GM12878 (cell line): ENCODE measurements around the gene XPO1. TPM values are rescaled to one million over a fixed set of nuclear protein-coding genes. Genes with fewer than 3 reads are reported as not detected.
A peak's percentile ranks its signal among the peaks of the same experiment; 100 is the strongest.

Source experiments
- FOS ChIP-seq: IDR thresholded peaks from 3 replicates; pipeline ENCODE4 v1.6.1; 2011; ENCODE audit warnings: borderline replicate concordance; ENCODE audit not compliant: insufficient read length; ENCODE audit errors: extremely low read depth
- LARP7 ChIP-seq: fragments of 450-650 bp; IDR thresholded peaks from 2 replicates; pipeline ENCODE4 v1.6.1; 2017; ENCODE audit warnings: mild to moderate bottlenecking
- POU2F2 ChIP-seq: IDR thresholded peaks from 3 replicates; pipeline ENCODE4 v1.6.1; 2011; ENCODE audit warnings: low read depth, mild to moderate bottlenecking, low read length, borderline replicate concordance
- RUNX3 ChIP-seq: IDR thresholded peaks from 2 replicates; pipeline ENCODE4 v1.6.1; 2012; ENCODE audit warnings: low read length, inconsistent platforms
- SMARCA5 ChIP-seq: fragments of 450-650 bp; IDR thresholded peaks from 2 replicates; pipeline ENCODE4 v1.6.1; 2017; ENCODE audit warnings: mild to moderate bottlenecking
- TAF1 ChIP-seq: IDR thresholded peaks from 2 replicates; pipeline ENCODE4 v1.6.1; 2011; ENCODE audit warnings: mild to moderate bottlenecking, low read depth, low read length, borderline replicate concordance
- TBL1XR1 ChIP-seq: IDR thresholded peaks from 2 replicates; pipeline ENCODE4 v1.6.1; 2012; ENCODE audit warnings: low read depth, low read length, improper control_type of control experiment
- polyA plus RNA-seq, 11 experiments: library from polyadenylated mRNA; depleted of rRNA in 4 of 11; unstranded in 6 of 11; stranded (reverse) in 5 of 11; fragments of >200 nt; fragmentation: Nextera tagmentation in 4 of 11; fragmentation: Illumina TruSeq in 1 of 11; extraction: Ambion mirVana in 4 of 11; extraction: Trizol in 1 of 11; gene quantifications; 1 replicate in 1 of 11; 2 replicates in 10 of 11; pipeline versions ENCODE4 v1.2.1 to v1.2.3, GENCODE V29; 2011 to 2016; ENCODE audit warnings: inconsistent platforms in 2 of 11, missing spikeins in 2 of 11, low read depth in 1 of 11
- total RNA-seq, 4 experiments: library from RNA; depleted of rRNA in 3 of 4; stranded (reverse); fragments of >200 nt in 3 of 4; fragmentation: Illumina TruSeq in 1 of 4; extraction: Trizol in 1 of 4; gene quantifications; 2 replicates each; pipeline versions ENCODE4 v1.2.1 to v1.2.3, GENCODE V29; 2013 to 2021
- TF ChIP-seq, protein P1 (sequence below): fragments of 450-650 bp; formaldehyde crosslinking; IDR thresholded peaks from 2 replicates; pipeline ENCODE4 v1.4.0; 2020; ENCODE audit warnings: mild to moderate bottlenecking, moderate library complexity
- TF ChIP-seq, protein P2 (sequence below): fragments of 450-650 bp; IDR thresholded peaks from 2 replicates; pipeline ENCODE4 v1.6.1; 2016; ENCODE audit warnings: mild to moderate bottlenecking
- TF ChIP-seq, protein P3 (sequence below): fragments of 450-650 bp; formaldehyde crosslinking; IDR thresholded peaks from 2 replicates; pipeline ENCODE4 v1.5.0; 2022; ENCODE audit warnings: mild to moderate bottlenecking, missing genetic modification characterization
- TF ChIP-seq, protein P4 (sequence below): IDR thresholded peaks from 2 replicates; pipeline ENCODE4 v1.6.1; 2011; ENCODE audit warnings: borderline replicate concordance, low read depth, mild to moderate bottlenecking, moderate library complexity, low read length; ENCODE audit not compliant: insufficient read depth, poor library complexity, severe bottlenecking

The XPO1 gene
- total and polyA plus RNA-seq, 10 of the 15 experiments (the other 5 are each of a cell fraction or from before 2014, with no cell fraction given): 57.3 to 216 (median 153) TPM

DNA sequence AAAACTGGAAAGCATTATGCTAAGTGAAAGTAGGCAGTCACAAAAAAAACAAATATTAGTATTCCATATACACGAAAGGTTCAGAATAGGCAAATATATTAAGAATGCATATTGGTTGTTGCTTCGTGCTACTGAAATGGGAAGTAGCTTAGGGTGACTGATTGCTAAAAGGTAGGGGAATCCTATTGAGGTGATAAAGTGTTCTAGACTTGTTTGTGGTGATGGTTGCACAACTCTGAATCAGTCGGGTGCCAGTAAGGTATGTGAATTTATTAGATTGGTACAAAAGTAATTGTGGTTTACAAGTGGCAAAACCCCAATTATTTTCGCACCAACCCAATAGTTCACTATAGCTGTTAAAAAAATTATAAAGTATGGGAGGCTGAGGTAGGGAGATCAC, 88.0 kb downstream of the XPO1 start (continued):
- TF ChIP-seq, protein P1, sequence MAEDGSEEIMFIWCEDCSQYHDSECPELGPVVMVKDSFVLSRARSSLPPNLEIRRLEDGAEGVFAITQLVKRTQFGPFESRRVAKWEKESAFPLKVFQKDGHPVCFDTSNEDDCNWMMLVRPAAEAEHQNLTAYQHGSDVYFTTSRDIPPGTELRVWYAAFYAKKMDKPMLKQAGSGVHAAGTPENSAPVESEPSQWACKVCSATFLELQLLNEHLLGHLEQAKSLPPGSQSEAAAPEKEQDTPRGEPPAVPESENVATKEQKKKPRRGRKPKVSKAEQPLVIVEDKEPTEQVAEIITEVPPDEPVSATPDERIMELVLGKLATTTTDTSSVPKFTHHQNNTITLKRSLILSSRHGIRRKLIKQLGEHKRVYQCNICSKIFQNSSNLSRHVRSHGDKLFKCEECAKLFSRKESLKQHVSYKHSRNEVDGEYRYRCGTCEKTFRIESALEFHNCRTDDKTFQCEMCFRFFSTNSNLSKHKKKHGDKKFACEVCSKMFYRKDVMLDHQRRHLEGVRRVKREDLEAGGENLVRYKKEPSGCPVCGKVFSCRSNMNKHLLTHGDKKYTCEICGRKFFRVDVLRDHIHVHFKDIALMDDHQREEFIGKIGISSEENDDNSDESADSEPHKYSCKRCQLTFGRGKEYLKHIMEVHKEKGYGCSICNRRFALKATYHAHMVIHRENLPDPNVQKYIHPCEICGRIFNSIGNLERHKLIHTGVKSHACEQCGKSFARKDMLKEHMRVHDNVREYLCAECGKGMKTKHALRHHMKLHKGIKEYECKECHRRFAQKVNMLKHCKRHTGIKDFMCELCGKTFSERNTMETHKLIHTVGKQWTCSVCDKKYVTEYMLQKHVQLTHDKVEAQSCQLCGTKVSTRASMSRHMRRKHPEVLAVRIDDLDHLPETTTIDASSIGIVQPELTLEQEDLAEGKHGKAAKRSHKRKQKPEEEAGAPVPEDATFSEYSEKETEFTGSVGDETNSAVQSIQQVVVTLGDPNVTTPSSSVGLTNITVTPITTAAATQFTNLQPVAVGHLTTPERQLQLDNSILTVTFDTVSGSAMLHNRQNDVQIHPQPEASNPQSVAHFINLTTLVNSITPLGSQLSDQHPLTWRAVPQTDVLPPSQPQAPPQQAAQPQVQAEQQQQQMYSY (CRISPR knock-in tag): no peak
- TF ChIP-seq, protein P2, sequence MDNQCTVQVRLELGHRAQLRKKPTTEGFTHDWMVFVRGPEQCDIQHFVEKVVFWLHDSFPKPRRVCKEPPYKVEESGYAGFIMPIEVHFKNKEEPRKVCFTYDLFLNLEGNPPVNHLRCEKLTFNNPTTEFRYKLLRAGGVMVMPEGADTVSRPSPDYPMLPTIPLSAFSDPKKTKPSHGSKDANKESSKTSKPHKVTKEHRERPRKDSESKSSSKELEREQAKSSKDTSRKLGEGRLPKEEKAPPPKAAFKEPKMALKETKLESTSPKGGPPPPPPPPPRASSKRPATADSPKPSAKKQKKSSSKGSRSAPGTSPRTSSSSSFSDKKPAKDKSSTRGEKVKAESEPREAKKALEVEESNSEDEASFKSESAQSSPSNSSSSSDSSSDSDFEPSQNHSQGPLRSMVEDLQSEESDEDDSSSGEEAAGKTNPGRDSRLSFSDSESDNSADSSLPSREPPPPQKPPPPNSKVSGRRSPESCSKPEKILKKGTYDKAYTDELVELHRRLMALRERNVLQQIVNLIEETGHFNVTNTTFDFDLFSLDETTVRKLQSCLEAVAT: no peak
- TF ChIP-seq TBL1XR1 (no peak), POU2F2 (peak; percentile 31; the same call in 1 of the 3 replicates), LARP7 (no peak), TAF1 (no peak), RUNX3 (peak; percentile 37), FOS (no peak), SMARCA5 (no peak)
- TF ChIP-seq, protein P3, sequence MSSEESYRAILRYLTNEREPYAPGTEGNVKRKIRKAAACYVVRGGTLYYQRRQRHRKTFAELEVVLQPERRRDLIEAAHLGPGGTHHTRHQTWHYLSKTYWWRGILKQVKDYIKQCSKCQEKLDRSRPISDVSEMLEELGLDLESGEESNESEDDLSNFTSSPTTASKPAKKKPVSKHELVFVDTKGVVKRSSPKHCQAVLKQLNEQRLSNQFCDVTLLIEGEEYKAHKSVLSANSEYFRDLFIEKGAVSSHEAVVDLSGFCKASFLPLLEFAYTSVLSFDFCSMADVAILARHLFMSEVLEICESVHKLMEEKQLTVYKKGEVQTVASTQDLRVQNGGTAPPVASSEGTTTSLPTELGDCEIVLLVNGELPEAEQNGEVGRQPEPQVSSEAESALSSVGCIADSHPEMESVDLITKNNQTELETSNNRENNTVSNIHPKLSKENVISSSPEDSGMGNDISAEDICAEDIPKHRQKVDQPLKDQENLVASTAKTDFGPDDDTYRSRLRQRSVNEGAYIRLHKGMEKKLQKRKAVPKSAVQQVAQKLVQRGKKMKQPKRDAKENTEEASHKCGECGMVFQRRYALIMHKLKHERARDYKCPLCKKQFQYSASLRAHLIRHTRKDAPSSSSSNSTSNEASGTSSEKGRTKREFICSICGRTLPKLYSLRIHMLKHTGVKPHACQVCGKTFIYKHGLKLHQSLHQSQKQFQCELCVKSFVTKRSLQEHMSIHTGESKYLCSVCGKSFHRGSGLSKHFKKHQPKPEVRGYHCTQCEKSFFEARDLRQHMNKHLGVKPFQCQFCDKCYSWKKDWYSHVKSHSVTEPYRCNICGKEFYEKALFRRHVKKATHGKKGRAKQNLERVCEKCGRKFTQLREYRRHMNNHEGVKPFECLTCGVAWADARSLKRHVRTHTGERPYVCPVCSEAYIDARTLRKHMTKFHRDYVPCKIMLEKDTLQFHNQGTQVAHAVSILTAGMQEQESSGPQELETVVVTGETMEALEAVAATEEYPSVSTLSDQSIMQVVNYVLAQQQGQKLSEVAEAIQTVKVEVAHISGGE (CRISPR knock-in tag): no peak
- TF ChIP-seq, protein P4, sequence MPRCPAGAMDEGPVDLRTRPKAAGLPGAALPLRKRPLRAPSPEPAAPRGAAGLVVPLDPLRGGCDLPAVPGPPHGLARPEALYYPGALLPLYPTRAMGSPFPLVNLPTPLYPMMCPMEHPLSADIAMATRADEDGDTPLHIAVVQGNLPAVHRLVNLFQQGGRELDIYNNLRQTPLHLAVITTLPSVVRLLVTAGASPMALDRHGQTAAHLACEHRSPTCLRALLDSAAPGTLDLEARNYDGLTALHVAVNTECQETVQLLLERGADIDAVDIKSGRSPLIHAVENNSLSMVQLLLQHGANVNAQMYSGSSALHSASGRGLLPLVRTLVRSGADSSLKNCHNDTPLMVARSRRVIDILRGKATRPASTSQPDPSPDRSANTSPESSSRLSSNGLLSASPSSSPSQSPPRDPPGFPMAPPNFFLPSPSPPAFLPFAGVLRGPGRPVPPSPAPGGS: no peak
